Erythroblast (primary cell): Measurements from ENCODE around the gene KDM1A.

ENCODE experiments used
- GATA1 ChIP-seq: IDR thresholded peaks from 2 replicates; pipeline ENCODE4 v1.6.1; 2011; ENCODE audit warnings: low read depth, mild to moderate bottlenecking, control low read depth, low read length, moderate library complexity
- POLR2A ChIP-seq: IDR thresholded peaks from 2 replicates; pipeline ENCODE4 v1.6.1; 2011; ENCODE audit warnings: mild to moderate bottlenecking, low read length

DNA sequence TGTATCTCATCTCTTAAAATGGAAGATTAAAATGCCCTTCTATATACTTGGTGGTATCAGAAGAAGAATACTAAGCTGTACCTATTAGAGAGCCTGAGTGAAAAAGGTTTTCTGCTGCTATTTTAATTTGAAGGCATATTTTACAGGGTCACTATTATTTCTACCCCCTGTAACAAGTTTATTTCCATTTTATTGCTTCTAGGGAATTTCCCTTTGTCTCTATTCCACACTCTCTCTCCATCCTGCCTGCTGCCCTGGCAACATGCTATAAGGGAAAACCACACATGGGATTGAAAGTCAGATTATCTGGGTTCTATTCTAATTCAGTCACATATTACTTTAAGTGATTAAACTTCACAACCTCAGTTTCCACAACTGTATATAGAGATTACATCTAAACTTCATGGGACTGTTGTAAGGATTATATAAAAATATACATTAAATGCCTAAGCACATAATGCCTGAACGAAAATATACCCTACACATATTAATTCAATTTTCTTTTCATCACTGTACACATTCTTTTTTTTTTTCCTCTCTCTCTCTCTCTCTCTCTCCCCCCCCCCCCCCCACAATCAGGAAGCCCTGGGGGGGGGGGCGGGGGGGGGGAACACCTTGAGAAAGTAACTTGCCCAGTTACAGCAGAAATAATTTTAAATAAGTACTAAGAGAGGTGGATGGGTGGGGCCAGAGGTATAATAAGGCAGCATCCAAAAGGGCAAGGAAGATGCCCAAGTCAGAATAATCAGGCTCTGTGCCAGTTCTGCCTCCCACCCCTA is 97.8 kb downstream of the KDM1A start:
- TF ChIP-seq POLR2A (no peak), GATA1 (no peak)
